HG03066 (cell line): ENCODE data around the gene FAM107B.
A peak's percentile ranks its signal among the peaks of the same experiment; 100 is the strongest.

ENCODE experiments used
- ATAC-seq: cut with Tn5 transposase; IDR thresholded peaks from one replicate; pipeline ENCODE4 v1.9.1; 2021; ENCODE audit warnings: low read depth; ENCODE audit not compliant: unreplicated experiment

Gene FAM107B

GRCh38 chr10:14565199-14565598, 209.5 kb downstream of the FAM107B start:
- no peak for ATAC-seq

- no peak for ATAC-seq
Measured at GRCh38 chr10:14564268-14564744, 210.4 kb downstream of the FAM107B start.

- ATAC-seq, result no peak
Measured at GRCh38 chr10:14563359-14563940, 211.2 kb downstream of the FAM107B start.

GRCh38 chr10:14563076-14563336, 211.7 kb downstream of the FAM107B start:
- ATAC-seq, result no peak

GRCh38 chr10:14562218-14563075, 212.2 kb downstream of the FAM107B start:
- ATAC-seq, result no peak

- no peak for ATAC-seq
Measured at GRCh38 chr10:14560791-14561765, 213.6 kb downstream of the FAM107B start.

GRCh38 chr10:14560274-14560673, 214.4 kb downstream of the FAM107B start:
- ATAC-seq, result no peak

GRCh38 chr10:14558025-14558424, 216.7 kb downstream of the FAM107B start:
- no peak for ATAC-seq

GRCh38 chr10:14557567-14557966, 217.1 kb downstream of the FAM107B start:
- no peak for ATAC-seq

- ATAC-seq, result peak; percentile 65
Measured at GRCh38 chr10:14556285-14556956, 218.3 kb downstream of the FAM107B start.

GRCh38 chr10:14555807-14556206, 218.9 kb downstream of the FAM107B start:
- ATAC-seq, result no peak

GRCh38 chr10:14554491-14555205, 220.0 kb downstream of the FAM107B start:
- no peak for ATAC-seq

GRCh38 chr10:14554091-14554490, 220.6 kb downstream of the FAM107B start:
- no peak for ATAC-seq

GRCh38 chr10:14553448-14553847, 221.2 kb downstream of the FAM107B start:
- ATAC-seq, result no peak

- no peak for ATAC-seq
Measured at GRCh38 chr10:14552015-14552414, 222.7 kb downstream of the FAM107B start.

GRCh38 chr10:14550471-14550981, 224.2 kb downstream of the FAM107B start:
- ATAC-seq, result no peak

- no peak for ATAC-seq
Measured at GRCh38 chr10:14549496-14549895, 225.2 kb downstream of the FAM107B start.

GRCh38 chr10:14548970-14549369, 225.7 kb downstream of the FAM107B start:
- no peak for ATAC-seq

- ATAC-seq, result no peak
Measured at GRCh38 chr10:14548474-14548873, 226.2 kb downstream of the FAM107B start.

- no peak for ATAC-seq
Measured at GRCh38 chr10:14547816-14548215, 226.9 kb downstream of the FAM107B start.
